ENCODE data around the gene MAMDC4. TPM values are rescaled to one million over a fixed set of nuclear protein-coding genes. Genes with fewer than 3 reads are reported as not detected.

MAMDC4 gene
- total and polyA plus RNA-seq, 2 donors from 2014 or later, result 5.8 to 8.1 TPM

GRCh38 chr9:136820971-136821825, 30.9 kb upstream of the MAMDC4 start:
- FAIRE-seq, result no peak
- peaks cover 0 to 4% (median 0%) of the 10 kb centered on the region in 3 donors for H3K4me1 ChIP-seq (ENCODE audit: control insufficient read depth in 2 of 3, insufficient read depth in 2 of 3, low read depth in 1 of 3, low read length in 3 of 3)
- peak overlapping the region in 1 of 3 donors; percentile 32 for H3K4me3 ChIP-seq (ENCODE audit: low read length in 3 of 3)
- intact Hi-C loops (cut with DNase I), result no loop called here
- no peak for TF ChIP-seq CTCF (IDR thresholded peaks at IDR 0.05; ENCODE audit: borderline replicate concordance, extremely low read depth, insufficient read depth)
- DNase-seq, result peak in 3 of 5 donors; percentile 50 to 69 (median 66)
- H3K9me3 ChIP-seq (ENCODE audit: control insufficient read depth in 2 of 3, insufficient read depth in 1 of 3, low read length in 3 of 3), result no peaks in the 10 kb centered on the region
- peaks cover 0 to 3% (median 0%) of the 10 kb centered on the region in 3 donors for H3K36me3 ChIP-seq (ENCODE audit: control insufficient read depth in 2 of 3, insufficient read depth in 3 of 3, low read length in 3 of 3)
- H3K9ac ChIP-seq (ENCODE audit: low read length in 3 of 3), result no peak overlapping the region
- no peak overlapping the region for H3K27ac ChIP-seq (ENCODE audit: low read depth in 2 of 2, low read length in 2 of 2)
- H3K27me3 ChIP-seq (ENCODE audit: control insufficient read depth, insufficient read depth, low read length), result no peaks in the 10 kb centered on the region

- peak in 1 of 5 donors; percentile 68 for DNase-seq
- H3K36me3 ChIP-seq (ENCODE audit: control insufficient read depth in 2 of 3, insufficient read depth in 3 of 3, low read length in 3 of 3), result peaks cover 0 to 3% (median 0%) of the 10 kb centered on the region in 3 donors
- no peaks in the 10 kb centered on the region for H3K27me3 ChIP-seq (ENCODE audit: control insufficient read depth, insufficient read depth, low read length)
- no peak overlapping the region for H3K4me3 ChIP-seq (ENCODE audit: low read length in 3 of 3)
- no peak overlapping the region for H3K9ac ChIP-seq (ENCODE audit: low read length in 3 of 3)
- intact Hi-C loops (cut with DNase I), result no loop called here
- H3K4me1 ChIP-seq (ENCODE audit: control insufficient read depth in 2 of 3, insufficient read depth in 2 of 3, low read depth in 1 of 3, low read length in 3 of 3), result peaks cover 0 to 4% (median 0%) of the 10 kb centered on the region in 3 donors
- H3K27ac ChIP-seq (ENCODE audit: low read depth in 2 of 2, low read length in 2 of 2), result no peak overlapping the region
- H3K9me3 ChIP-seq (ENCODE audit: control insufficient read depth in 2 of 3, insufficient read depth in 1 of 3, low read length in 3 of 3), result no peaks in the 10 kb centered on the region
- no peak for TF ChIP-seq CTCF (IDR thresholded peaks at IDR 0.05; ENCODE audit: borderline replicate concordance, extremely low read depth, insufficient read depth)
- FAIRE-seq, result no peak
Measured at GRCh38 chr9:136821826-136822544, 30.2 kb upstream of the MAMDC4 start.

GRCh38 chr9:136823136-136824046, 28.8 kb upstream of the MAMDC4 start:
- Histone ChIP-seq H3K27ac (ENCODE audit: low read depth in 2 of 2, low read length in 2 of 2) (no peak overlapping the region), H3K9me3 (ENCODE audit: control insufficient read depth in 2 of 3, insufficient read depth in 1 of 3, low read length in 3 of 3) (no peaks in the 10 kb centered on the region), H3K4me3 (ENCODE audit: low read length in 3 of 3) (no peak overlapping the region), H3K4me1 (ENCODE audit: control insufficient read depth in 2 of 3, insufficient read depth in 2 of 3, low read depth in 1 of 3, low read length in 3 of 3) (peaks cover 0 to 4% (median 0%) of the 10 kb centered on the region in 3 donors), H3K27me3 (ENCODE audit: control insufficient read depth, insufficient read depth, low read length) (no peaks in the 10 kb centered on the region), H3K36me3 (ENCODE audit: control insufficient read depth in 2 of 3, insufficient read depth in 3 of 3, low read length in 3 of 3) (peaks cover 0 to 4% (median 3%) of the 10 kb centered on the region in 3 donors), H3K9ac (ENCODE audit: low read length in 3 of 3) (no peak overlapping the region)
- intact Hi-C loops (cut with DNase I), result no loop called here
- TF ChIP-seq CTCF (IDR thresholded peaks at IDR 0.05; ENCODE audit: borderline replicate concordance, extremely low read depth, insufficient read depth), result no peak
- DNase-seq, result peak in 1 of 5 donors; percentile 55
- FAIRE-seq, result no peak

Measured in kidney (tissue), 14 donors.